ENCODE measurements around the gene SOX13.

SOX13 gene

GRCh38 chr1:204162494-204163074 is 89.7 kb downstream of the SOX13 start:
- no peaks in the 10 kb centered on the region for H3K9me3 ChIP-seq (ENCODE audit: control insufficient read depth, insufficient read depth, low read length)
- H3K4me1 ChIP-seq (ENCODE audit: insufficient read depth, low read length) = no peaks in the 10 kb centered on the region
- H3K9ac ChIP-seq (ENCODE audit: low read depth, low read length) = no peak overlapping the region
- H3K36me3 ChIP-seq (ENCODE audit: insufficient read depth, low read length) = no peaks in the 10 kb centered on the region

- H3K36me3 ChIP-seq (ENCODE audit: insufficient read depth, low read length) = no peaks in the 10 kb centered on the region
- no peaks in the 10 kb centered on the region for H3K4me1 ChIP-seq (ENCODE audit: insufficient read depth, low read length)
- H3K9me3 ChIP-seq (ENCODE audit: control insufficient read depth, insufficient read depth, low read length) = peaks cover 12% of the 10 kb centered on the region; the same call in 1 of the 2 replicates
- no peak within 1 kb of the TSS for H3K9ac ChIP-seq (ENCODE audit: low read depth, low read length)
Observed at GRCh38 chr1:204166219-204166618, 93.3 kb downstream of the SOX13 start, which contains the start of gene REN. TSS of gene REN (minus strand) at chr1:204166337. CDS start at chr1:204166293, 44 bp downstream.

GRCh38 chr1:204167730-204168129 is 94.8 kb downstream of the SOX13 start:
- no peaks in the 10 kb centered on the region for H3K36me3 ChIP-seq (ENCODE audit: insufficient read depth, low read length)
- peaks cover 12% of the 10 kb centered on the region; the same call in 1 of the 2 replicates for H3K9me3 ChIP-seq (ENCODE audit: control insufficient read depth, insufficient read depth, low read length)
- H3K9ac ChIP-seq (ENCODE audit: low read depth, low read length) = no peak overlapping the region
- no peaks in the 10 kb centered on the region for H3K4me1 ChIP-seq (ENCODE audit: insufficient read depth, low read length)

GRCh38 chr1:204169858-204170257 is 96.9 kb downstream of the SOX13 start:
- H3K4me1 ChIP-seq (ENCODE audit: insufficient read depth, low read length) = no peaks in the 10 kb centered on the region
- H3K9ac ChIP-seq (ENCODE audit: low read depth, low read length) = no peak overlapping the region
- no peaks in the 10 kb centered on the region for H3K36me3 ChIP-seq (ENCODE audit: insufficient read depth, low read length)
- H3K9me3 ChIP-seq (ENCODE audit: control insufficient read depth, insufficient read depth, low read length) = peaks cover 12% of the 10 kb centered on the region; the same call in 1 of the 2 replicates

GRCh38 chr1:204170494-204171155 is 97.7 kb downstream of the SOX13 start:
- H3K9ac ChIP-seq (ENCODE audit: low read depth, low read length) = no peak overlapping the region
- H3K9me3 ChIP-seq (ENCODE audit: control insufficient read depth, insufficient read depth, low read length) = peaks cover 12% of the 10 kb centered on the region; the same call in 1 of the 2 replicates
- no peaks in the 10 kb centered on the region for H3K36me3 ChIP-seq (ENCODE audit: insufficient read depth, low read length)
- no peaks in the 10 kb centered on the region for H3K4me1 ChIP-seq (ENCODE audit: insufficient read depth, low read length)

- Histone ChIP-seq H3K36me3 (ENCODE audit: insufficient read depth, low read length) (no peaks in the 10 kb centered on the region), H3K9ac (ENCODE audit: low read depth, low read length) (no peak overlapping the region), H3K9me3 (ENCODE audit: control insufficient read depth, insufficient read depth, low read length) (peaks cover 12% of the 10 kb centered on the region; the same call in 1 of the 2 replicates), H3K4me1 (ENCODE audit: insufficient read depth, low read length) (no peaks in the 10 kb centered on the region)
Observed at GRCh38 chr1:204171751-204172178, 98.8 kb downstream of the SOX13 start.

- H3K9ac ChIP-seq (ENCODE audit: low read depth, low read length) = no peak overlapping the region
- no peaks in the 10 kb centered on the region for H3K36me3 ChIP-seq (ENCODE audit: insufficient read depth, low read length)
- peaks cover 12% of the 10 kb centered on the region; the same call in 1 of the 2 replicates for H3K9me3 ChIP-seq (ENCODE audit: control insufficient read depth, insufficient read depth, low read length)
- H3K4me1 ChIP-seq (ENCODE audit: insufficient read depth, low read length) = no peaks in the 10 kb centered on the region
Observed at GRCh38 chr1:204172404-204173029, 99.6 kb downstream of the SOX13 start.

- no peaks in the 10 kb centered on the region for H3K4me1 ChIP-seq (ENCODE audit: insufficient read depth, low read length)
- H3K36me3 ChIP-seq (ENCODE audit: insufficient read depth, low read length) = no peaks in the 10 kb centered on the region
- H3K9ac ChIP-seq (ENCODE audit: low read depth, low read length) = no peak overlapping the region
- peaks cover 3% of the 10 kb centered on the region; the same call in 1 of the 2 replicates for H3K9me3 ChIP-seq (ENCODE audit: control insufficient read depth, insufficient read depth, low read length)
Observed at GRCh38 chr1:204174958-204175357, 102.0 kb downstream of the SOX13 start.

- H3K36me3 ChIP-seq (ENCODE audit: insufficient read depth, low read length) = no peaks in the 10 kb centered on the region
- H3K4me1 ChIP-seq (ENCODE audit: insufficient read depth, low read length) = no peaks in the 10 kb centered on the region
- no peaks in the 10 kb centered on the region; the same call in 1 of the 2 replicates for H3K9me3 ChIP-seq (ENCODE audit: control insufficient read depth, insufficient read depth, low read length)
- no peak overlapping the region for H3K9ac ChIP-seq (ENCODE audit: low read depth, low read length)
Observed at GRCh38 chr1:204176049-204176448, 103.1 kb downstream of the SOX13 start.

- no peaks in the 10 kb centered on the region for H3K36me3 ChIP-seq (ENCODE audit: insufficient read depth, low read length)
- H3K9ac ChIP-seq (ENCODE audit: low read depth, low read length) = no peak overlapping the region
- H3K4me1 ChIP-seq (ENCODE audit: insufficient read depth, low read length) = no peaks in the 10 kb centered on the region
- no peaks in the 10 kb centered on the region; the same call in 1 of the 2 replicates for H3K9me3 ChIP-seq (ENCODE audit: control insufficient read depth, insufficient read depth, low read length)
Observed at GRCh38 chr1:204177133-204177532, 104.2 kb downstream of the SOX13 start.

Measured in ES-I3 (cell line).